Measurements from ENCODE around the gene SPATA16.

- TF ChIP-seq, protein P1, sequence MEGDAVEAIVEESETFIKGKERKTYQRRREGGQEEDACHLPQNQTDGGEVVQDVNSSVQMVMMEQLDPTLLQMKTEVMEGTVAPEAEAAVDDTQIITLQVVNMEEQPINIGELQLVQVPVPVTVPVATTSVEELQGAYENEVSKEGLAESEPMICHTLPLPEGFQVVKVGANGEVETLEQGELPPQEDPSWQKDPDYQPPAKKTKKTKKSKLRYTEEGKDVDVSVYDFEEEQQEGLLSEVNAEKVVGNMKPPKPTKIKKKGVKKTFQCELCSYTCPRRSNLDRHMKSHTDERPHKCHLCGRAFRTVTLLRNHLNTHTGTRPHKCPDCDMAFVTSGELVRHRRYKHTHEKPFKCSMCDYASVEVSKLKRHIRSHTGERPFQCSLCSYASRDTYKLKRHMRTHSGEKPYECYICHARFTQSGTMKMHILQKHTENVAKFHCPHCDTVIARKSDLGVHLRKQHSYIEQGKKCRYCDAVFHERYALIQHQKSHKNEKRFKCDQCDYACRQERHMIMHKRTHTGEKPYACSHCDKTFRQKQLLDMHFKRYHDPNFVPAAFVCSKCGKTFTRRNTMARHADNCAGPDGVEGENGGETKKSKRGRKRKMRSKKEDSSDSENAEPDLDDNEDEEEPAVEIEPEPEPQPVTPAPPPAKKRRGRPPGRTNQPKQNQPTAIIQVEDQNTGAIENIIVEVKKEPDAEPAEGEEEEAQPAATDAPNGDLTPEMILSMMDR (IDR thresholded peaks at IDR 0.05; ENCODE audit: low read depth, low read length, poor library complexity, severe bottlenecking) = no peak
- no peak for TF ChIP-seq EZH2phosphoT487 (IDR thresholded peaks at IDR 0.05; ENCODE audit: borderline replicate concordance, low read length)
Measured at GRCh38 chr3:172968646-172969045, 172.4 kb downstream of the SPATA16 start.

Data from DOHH2 (cell line).